Lung (tissue), 12 donors: Measurements from ENCODE around the gene CLASP2. TPM values are rescaled to one million over a fixed set of nuclear protein-coding genes. Genes with fewer than 3 reads are reported as not detected.

Experiments used
- ATAC-seq: fragments of 200-7000 bp; cut with Tn5 transposase; one replicate; pipeline ENCODE4 v1.9.1; 2020; ENCODE audit warnings: moderate number of reproducible peaks; ENCODE audit not compliant: insufficient read depth, low FRiP score
- DNase-seq, 3 donors: peaks; one replicate each; pipeline ENCODE4 v3.0.0-alpha.2; 2013 to 2017
- H3K27ac ChIP-seq, 2 donors: one replicate each; pipeline ENCODE4 v1.5.1; 2013; ENCODE audit warnings: mild to moderate bottlenecking in 2 of 2, moderate library complexity in 2 of 2, control low read depth in 1 of 2, inconsistent platforms in 1 of 2, low read depth in 1 of 2, low read length in 1 of 2
- H3K27me3 ChIP-seq, 3 donors: one replicate each; pipeline ENCODE4 v1.5.1; 2013; ENCODE audit warnings: low read length in 2 of 3; ENCODE audit not compliant: control insufficient read depth in 3 of 3, insufficient read depth in 3 of 3
- H3K36me3 ChIP-seq, 4 donors: one replicate each; pipeline ENCODE4 v1.5.1; 2013; ENCODE audit warnings: low read length in 4 of 4, mild to moderate bottlenecking in 1 of 4, moderate library complexity in 1 of 4; ENCODE audit not compliant: control insufficient read depth in 4 of 4, insufficient read depth in 4 of 4
- H3K4me1 ChIP-seq, 5 donors: one replicate each; pipeline ENCODE4 v1.5.1; 2013; ENCODE audit warnings: low read length in 5 of 5, mild to moderate bottlenecking in 2 of 5, moderate library complexity in 1 of 5; ENCODE audit not compliant: control insufficient read depth in 5 of 5, insufficient read depth in 5 of 5
- H3K4me3 ChIP-seq: one replicate; pipeline ENCODE4 v1.5.1; 2013; ENCODE audit warnings: mild to moderate bottlenecking, control low read depth, moderate library complexity
- H3K9ac ChIP-seq, 2 donors: one replicate each; pipeline ENCODE4 v1.5.1; 2013; ENCODE audit warnings: low read length in 2 of 2, control low read depth in 1 of 2; ENCODE audit not compliant: insufficient read depth in 1 of 2
- H3K9me3 ChIP-seq, 4 donors: one replicate each; pipeline ENCODE4 v1.5.1; 2013; ENCODE audit warnings: low read length in 3 of 4, mild to moderate bottlenecking in 1 of 4, moderate library complexity in 1 of 4; ENCODE audit not compliant: control insufficient read depth in 4 of 4, insufficient read depth in 3 of 4
- CTCF ChIP-seq: IDR thresholded peaks from 2 replicates; pipeline ENCODE4 v1.5.1; 2012; ENCODE audit warnings: mild to moderate bottlenecking; ENCODE audit errors: control extremely low read depth, extremely low read depth
- WGBS, 2 donors: extraction: QIAGEN DNeasy Blood & Tissue Kit; methylation state at CpG; one replicate each; pipeline ENCODE4 v1.1.7; 2013; 5-methylcytosine and 5-hydroxymethylcytosine counted together
- polyA plus RNA-seq, 2 donors: library from polyadenylated mRNA; stranded (reverse); fragments of 200-250 nt; gene quantifications; one replicate each; pipeline ENCODE4 v1.2.1, GENCODE V29; 2013
- total RNA-seq, 2 donors: library from RNA; depleted of rRNA in 1 of 2; stranded (reverse); fragments of >200 nt in 1 of 2; gene quantifications; one replicate each; pipeline ENCODE4 v1.2.1, GENCODE V29; 2014 to 2021
- donor health status: control.
- donor health status: control.
- donor health status: Bipolar disorder and iron deficiency.
- donor health status: healthy.
- donor health status: DM: yes; HTN: yes; CAD: no.

The CLASP2 gene
- total and polyA plus RNA-seq, 4 donors = 10.4 to 165 (median 35.6) TPM

- DNase-seq (no peak), ATAC-seq (no peak)
- no peak overlapping the region for H3K27ac ChIP-seq
- no peak for TF ChIP-seq CTCF
- 97 to 98% methylated on average over 6 of the region's 6 CpGs for WGBS, 2 donors
- H3K36me3 ChIP-seq = peaks cover 4 to 21% (median 10%) of the 10 kb centered on the region in 4 donors
- H3K27me3 ChIP-seq = no peaks in the 10 kb centered on the region
- no peaks in the 10 kb centered on the region for H3K4me1 ChIP-seq
- no peak overlapping the region for H3K4me3 ChIP-seq
- H3K9ac ChIP-seq = no peak overlapping the region
- no peaks in the 10 kb centered on the region for H3K9me3 ChIP-seq
Observed at GRCh38 chr3:33513262-33513863, 204.7 kb downstream of the CLASP2 start.

- peaks cover 12 to 33% (median 19%) of the 10 kb centered on the region in 4 donors for H3K36me3 ChIP-seq
- DNase-seq (no peak), ATAC-seq (no peak)
- H3K4me1 ChIP-seq = no peaks in the 10 kb centered on the region
- no peak for TF ChIP-seq CTCF
- H3K9me3 ChIP-seq = no peaks in the 10 kb centered on the region
- no peaks in the 10 kb centered on the region for H3K27me3 ChIP-seq
- no peak overlapping the region for H3K27ac ChIP-seq
- H3K9ac ChIP-seq = no peak overlapping the region
- H3K4me3 ChIP-seq = no peak overlapping the region
Observed at GRCh38 chr3:33505027-33505426, 213.0 kb downstream of the CLASP2 start.

DNA sequence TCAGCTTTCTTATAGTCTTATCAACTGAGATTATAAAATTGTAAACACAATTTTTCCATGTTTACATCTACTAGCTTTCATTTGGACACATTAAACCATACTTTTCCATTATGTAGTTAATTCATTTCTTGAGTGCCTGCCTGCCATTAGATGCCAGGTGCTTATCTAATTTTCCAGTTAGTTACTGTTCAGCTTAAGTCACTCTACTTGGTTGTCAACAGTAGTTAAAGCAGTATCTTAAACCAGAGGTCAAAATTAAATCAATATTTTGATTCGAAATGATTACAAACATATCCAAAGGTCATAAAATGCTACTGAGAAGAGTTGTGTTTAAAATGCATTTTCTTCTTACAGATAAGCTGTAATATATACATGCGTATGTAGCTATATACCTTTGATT is 221.6 kb downstream of the CLASP2 start:
- Histone ChIP-seq H3K9me3 (no peaks in the 10 kb centered on the region), H3K4me3 (no peak overlapping the region), H3K9ac (no peak overlapping the region), H3K27ac (no peak overlapping the region), H3K36me3 (peaks cover 1 to 12% (median 5%) of the 10 kb centered on the region in 4 donors), H3K27me3 (no peaks in the 10 kb centered on the region), H3K4me1 (no peaks in the 10 kb centered on the region)
- WGBS, 2 donors = 67 to 93% methylated on average over 2 of the region's 2 CpGs
- TF ChIP-seq CTCF = no peak
- DNase-seq = peak in 1 of 3 donors; percentile 8
- ATAC-seq = no peak

DNA sequence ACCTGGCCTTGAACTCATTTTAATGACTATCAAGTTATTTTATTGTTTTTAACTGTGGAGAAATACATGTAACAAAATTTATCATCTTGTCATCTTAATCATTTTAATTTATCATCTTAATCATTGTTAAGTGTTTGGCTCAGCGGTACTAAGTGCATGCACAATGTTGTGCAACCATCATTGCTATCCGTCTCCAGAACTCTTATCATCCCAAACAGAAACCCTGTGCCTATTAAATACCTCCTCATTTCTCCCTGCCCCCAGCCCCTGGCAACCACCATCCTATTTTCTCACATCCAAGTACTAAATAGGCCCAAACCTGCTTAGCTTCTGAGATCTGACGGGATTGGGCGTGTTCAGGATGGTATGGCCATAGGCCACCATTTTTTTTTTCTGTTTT is 226.3 kb downstream of the CLASP2 start:
- 71 to 97% methylated on average over 4 of the region's 4 CpGs for WGBS, 2 donors
- no peak for TF ChIP-seq CTCF
- Histone ChIP-seq H3K36me3 (no peaks in the 10 kb centered on the region), H3K9ac (no peak overlapping the region), H3K4me3 (no peak overlapping the region), H3K4me1 (peaks cover 0 to 3% (median 0%) of the 10 kb centered on the region in 5 donors), H3K27ac (no peak overlapping the region), H3K9me3 (no peaks in the 10 kb centered on the region), H3K27me3 (no peaks in the 10 kb centered on the region)
- DNase-seq = no peak
- ATAC-seq = no peak
